ENCODE results near the gene VKORC1L1. TPM values are rescaled to one million over a fixed set of nuclear protein-coding genes. Genes with fewer than 3 reads are reported as not detected.

VKORC1L1 gene
- total and polyA plus RNA-seq, 9 of the 15 experiments (the other 6 are each of a cell fraction or from before 2014, with no cell fraction given): 6.8 to 36.5 (median 19.3) TPM

DNA sequence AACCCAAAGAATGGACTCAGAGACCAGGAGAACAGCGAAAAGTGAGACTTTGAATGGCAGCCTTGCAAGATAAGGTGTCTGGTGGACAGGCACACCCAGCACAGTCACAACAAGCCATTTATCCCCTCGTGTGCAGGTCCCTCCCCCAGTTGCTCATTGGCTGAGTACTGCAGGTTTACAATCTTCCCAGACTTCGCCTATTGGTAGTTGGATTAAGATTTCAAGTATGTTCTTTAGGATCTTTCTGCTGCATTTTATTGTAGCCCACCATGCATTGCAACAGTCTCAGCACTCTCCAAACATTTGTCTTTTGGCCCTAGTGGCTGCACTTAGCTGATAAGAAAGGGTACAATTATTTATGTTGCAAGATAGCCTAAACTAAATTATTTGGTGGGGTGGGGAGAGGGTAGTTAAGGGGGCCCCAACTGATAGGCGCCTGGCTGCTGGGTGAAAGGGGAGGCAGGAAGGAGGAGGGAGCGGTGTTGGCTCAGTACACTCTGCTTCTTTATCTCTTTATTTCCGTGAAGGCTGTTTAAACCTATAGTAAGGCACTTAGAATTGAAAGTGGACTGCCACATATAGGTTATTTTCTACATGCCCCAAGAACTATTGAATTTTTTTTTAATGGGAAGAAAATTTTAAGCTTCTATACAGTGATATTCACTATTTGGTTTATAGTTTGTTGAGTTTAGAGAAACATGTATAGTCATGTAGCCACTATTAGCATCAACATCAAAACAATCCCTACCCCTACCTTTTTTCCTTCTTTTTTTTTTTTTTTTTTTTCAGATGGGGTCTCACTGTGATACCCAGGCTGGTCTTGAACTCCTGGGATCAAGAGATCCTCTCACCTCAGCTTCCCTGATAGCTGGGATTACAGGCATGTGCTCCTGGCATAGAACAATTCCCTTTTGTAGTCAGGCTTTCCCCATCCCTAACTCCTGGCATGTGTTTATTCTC, 54.9 kb downstream of the VKORC1L1 start (continued):
- TF ChIP-seq ATF3 (IDR thresholded peaks at IDR 0.05) (no peak), ATF3 (CRISPR knock-in tag; conservative IDR thresholded peaks at IDR 0.05) (no peak), YY1 (IDR thresholded peaks at IDR 0.05; ENCODE audit: borderline replicate concordance in 1 of 3, control insufficient read depth in 1 of 3, extremely low read depth in 1 of 3, insufficient read depth in 3 of 3, insufficient read length in 1 of 3, insufficient replicate concordance in 2 of 3, low read depth in 1 of 3, low read length in 2 of 3) (peak in 2 of 3 experiments; percentile 13 to 51), RFX5 (IDR thresholded peaks at IDR 0.05; ENCODE audit: low read depth, low read length) (no peak), TARDBP (IDR thresholded peaks at IDR 0.05) (no peak), COPS2 (conservative IDR thresholded peaks at IDR 0.05) (no peak), MITF (IDR thresholded peaks at IDR 0.05) (no peak), OTX1 (CRISPR knock-in tag; IDR thresholded peaks at IDR 0.05) (0 out of 2 replicates have a peak, but pooled peaks have one; percentile 36), ZNF282 (CRISPR knock-in tag; IDR thresholded peaks at IDR 0.05) (no peak), ZBED1 (IDR thresholded peaks at IDR 0.05) (no peak), KLF13 (tag; IDR thresholded peaks at IDR 0.05; ENCODE audit: borderline replicate concordance, low read depth) (no peak), ZNF197 (CRISPR knock-in tag; IDR thresholded peaks at IDR 0.05; ENCODE audit: low read depth) (no peak), ZNF143 (CRISPR knock-in tag; IDR thresholded peaks at IDR 0.05) (no peak)
- TF ChIP-seq, protein P1, sequence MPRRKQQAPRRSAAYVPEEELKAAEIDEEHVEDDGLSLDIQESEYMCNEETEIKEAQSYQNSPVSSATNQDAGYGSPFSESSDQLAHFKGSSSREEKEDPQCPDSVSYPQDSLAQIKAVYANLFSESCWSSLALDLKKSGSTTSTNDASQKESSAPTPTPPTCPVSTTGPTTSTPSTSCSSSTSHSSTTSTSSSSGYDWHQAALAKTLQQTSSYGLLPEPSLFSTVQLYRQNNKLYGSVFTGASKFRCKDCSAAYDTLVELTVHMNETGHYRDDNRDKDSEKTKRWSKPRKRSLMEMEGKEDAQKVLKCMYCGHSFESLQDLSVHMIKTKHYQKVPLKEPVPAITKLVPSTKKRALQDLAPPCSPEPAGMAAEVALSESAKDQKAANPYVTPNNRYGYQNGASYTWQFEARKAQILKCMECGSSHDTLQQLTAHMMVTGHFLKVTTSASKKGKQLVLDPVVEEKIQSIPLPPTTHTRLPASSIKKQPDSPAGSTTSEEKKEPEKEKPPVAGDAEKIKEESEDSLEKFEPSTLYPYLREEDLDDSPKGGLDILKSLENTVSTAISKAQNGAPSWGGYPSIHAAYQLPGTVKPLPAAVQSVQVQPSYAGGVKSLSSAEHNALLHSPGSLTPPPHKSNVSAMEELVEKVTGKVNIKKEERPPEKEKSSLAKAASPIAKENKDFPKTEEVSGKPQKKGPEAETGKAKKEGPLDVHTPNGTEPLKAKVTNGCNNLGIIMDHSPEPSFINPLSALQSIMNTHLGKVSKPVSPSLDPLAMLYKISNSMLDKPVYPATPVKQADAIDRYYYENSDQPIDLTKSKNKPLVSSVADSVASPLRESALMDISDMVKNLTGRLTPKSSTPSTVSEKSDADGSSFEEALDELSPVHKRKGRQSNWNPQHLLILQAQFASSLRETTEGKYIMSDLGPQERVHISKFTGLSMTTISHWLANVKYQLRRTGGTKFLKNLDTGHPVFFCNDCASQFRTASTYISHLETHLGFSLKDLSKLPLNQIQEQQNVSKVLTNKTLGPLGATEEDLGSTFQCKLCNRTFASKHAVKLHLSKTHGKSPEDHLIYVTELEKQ (CRISPR knock-in tag; IDR thresholded peaks at IDR 0.05): no peak
- TF ChIP-seq, protein P2, sequence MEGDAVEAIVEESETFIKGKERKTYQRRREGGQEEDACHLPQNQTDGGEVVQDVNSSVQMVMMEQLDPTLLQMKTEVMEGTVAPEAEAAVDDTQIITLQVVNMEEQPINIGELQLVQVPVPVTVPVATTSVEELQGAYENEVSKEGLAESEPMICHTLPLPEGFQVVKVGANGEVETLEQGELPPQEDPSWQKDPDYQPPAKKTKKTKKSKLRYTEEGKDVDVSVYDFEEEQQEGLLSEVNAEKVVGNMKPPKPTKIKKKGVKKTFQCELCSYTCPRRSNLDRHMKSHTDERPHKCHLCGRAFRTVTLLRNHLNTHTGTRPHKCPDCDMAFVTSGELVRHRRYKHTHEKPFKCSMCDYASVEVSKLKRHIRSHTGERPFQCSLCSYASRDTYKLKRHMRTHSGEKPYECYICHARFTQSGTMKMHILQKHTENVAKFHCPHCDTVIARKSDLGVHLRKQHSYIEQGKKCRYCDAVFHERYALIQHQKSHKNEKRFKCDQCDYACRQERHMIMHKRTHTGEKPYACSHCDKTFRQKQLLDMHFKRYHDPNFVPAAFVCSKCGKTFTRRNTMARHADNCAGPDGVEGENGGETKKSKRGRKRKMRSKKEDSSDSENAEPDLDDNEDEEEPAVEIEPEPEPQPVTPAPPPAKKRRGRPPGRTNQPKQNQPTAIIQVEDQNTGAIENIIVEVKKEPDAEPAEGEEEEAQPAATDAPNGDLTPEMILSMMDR (IDR thresholded peaks at IDR 0.05 in 2 of 3, conservative IDR thresholded peaks at IDR 0.05 in 1 of 3; ENCODE audit: insufficient read depth in 2 of 3, low read depth in 1 of 3, low read length in 3 of 3): no peak
- TF ChIP-seq, protein P3, sequence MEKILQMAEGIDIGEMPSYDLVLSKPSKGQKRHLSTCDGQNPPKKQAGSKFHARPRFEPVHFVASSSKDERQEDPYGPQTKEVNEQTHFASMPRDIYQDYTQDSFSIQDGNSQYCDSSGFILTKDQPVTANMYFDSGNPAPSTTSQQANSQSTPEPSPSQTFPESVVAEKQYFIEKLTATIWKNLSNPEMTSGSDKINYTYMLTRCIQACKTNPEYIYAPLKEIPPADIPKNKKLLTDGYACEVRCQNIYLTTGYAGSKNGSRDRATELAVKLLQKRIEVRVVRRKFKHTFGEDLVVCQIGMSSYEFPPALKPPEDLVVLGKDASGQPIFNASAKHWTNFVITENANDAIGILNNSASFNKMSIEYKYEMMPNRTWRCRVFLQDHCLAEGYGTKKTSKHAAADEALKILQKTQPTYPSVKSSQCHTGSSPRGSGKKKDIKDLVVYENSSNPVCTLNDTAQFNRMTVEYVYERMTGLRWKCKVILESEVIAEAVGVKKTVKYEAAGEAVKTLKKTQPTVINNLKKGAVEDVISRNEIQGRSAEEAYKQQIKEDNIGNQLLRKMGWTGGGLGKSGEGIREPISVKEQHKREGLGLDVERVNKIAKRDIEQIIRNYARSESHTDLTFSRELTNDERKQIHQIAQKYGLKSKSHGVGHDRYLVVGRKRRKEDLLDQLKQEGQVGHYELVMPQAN (IDR thresholded peaks at IDR 0.05; ENCODE audit: borderline replicate concordance): 0 out of 2 replicates have a peak, but pooled peaks have one; percentile 13
